Thyroid gland (tissue), 4 donors: ENCODE measurements around the gene SHCBP1L.

Experiments used
- POLR2A ChIP-seq, 2 donors: fragments of 450-650 bp; IDR thresholded peaks; one replicate each; pipeline ENCODE4 v1.6.1; 2017; ENCODE audit warnings: antibody characterized with exemption in 2 of 2, mild to moderate bottlenecking in 2 of 2, moderate library complexity in 1 of 2
- TF ChIP-seq, protein P1 (sequence below), 6 experiments: fragments of 200-600 bp in 3 of 6; fragments of 450-650 bp in 3 of 6; sonication (generic) in 3 of 6; IDR thresholded peaks; one replicate each; pipeline ENCODE4 v1.5.1; 2016 to 2019; ENCODE audit warnings: antibody characterized with exemption in 6 of 6, mild to moderate bottlenecking in 2 of 6, inconsistent platforms in 1 of 6, moderate library complexity in 1 of 6

DNA sequence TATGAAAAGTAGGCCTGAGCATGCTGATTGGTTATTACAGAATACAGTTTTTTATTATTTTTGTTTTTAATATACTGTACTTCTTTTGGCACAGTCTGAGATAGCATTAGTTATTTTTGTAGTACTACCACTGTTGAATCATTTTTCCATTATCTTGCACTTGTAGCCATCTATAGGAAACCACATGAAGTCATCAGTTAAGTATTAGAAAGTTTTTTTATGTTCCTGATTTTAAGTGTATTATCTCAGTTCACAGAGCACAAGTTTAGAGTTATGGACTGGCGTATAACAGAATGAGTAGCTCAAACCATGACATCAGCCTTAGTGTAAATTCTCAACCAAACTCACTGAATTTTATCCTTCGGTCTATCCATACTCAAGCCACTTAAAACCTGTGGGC lies 91.0 kb downstream of the SHCBP1L start:
- TF ChIP-seq, protein P1, sequence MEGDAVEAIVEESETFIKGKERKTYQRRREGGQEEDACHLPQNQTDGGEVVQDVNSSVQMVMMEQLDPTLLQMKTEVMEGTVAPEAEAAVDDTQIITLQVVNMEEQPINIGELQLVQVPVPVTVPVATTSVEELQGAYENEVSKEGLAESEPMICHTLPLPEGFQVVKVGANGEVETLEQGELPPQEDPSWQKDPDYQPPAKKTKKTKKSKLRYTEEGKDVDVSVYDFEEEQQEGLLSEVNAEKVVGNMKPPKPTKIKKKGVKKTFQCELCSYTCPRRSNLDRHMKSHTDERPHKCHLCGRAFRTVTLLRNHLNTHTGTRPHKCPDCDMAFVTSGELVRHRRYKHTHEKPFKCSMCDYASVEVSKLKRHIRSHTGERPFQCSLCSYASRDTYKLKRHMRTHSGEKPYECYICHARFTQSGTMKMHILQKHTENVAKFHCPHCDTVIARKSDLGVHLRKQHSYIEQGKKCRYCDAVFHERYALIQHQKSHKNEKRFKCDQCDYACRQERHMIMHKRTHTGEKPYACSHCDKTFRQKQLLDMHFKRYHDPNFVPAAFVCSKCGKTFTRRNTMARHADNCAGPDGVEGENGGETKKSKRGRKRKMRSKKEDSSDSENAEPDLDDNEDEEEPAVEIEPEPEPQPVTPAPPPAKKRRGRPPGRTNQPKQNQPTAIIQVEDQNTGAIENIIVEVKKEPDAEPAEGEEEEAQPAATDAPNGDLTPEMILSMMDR (IDR thresholded peaks at IDR 0.05), result no peak
- no peak for TF ChIP-seq POLR2A (IDR thresholded peaks at IDR 0.05)
